ENCODE data around the gene HYAL3. TPM values are rescaled to one million over a fixed set of nuclear protein-coding genes. Genes with fewer than 3 reads are reported as not detected.
A peak's percentile ranks its signal among the peaks of the same experiment; 100 is the strongest.

HYAL3 gene
- total and polyA plus RNA-seq, 2 of the 13 experiments (the other 11 are each of a cell fraction or from before 2014, with no cell fraction given), result 5.5 to 10.4 TPM

GRCh38 chr3:50337175-50337861 lies 38.1 kb upstream of the HYAL3 start (continued):
- TF ChIP-seq, protein P1, sequence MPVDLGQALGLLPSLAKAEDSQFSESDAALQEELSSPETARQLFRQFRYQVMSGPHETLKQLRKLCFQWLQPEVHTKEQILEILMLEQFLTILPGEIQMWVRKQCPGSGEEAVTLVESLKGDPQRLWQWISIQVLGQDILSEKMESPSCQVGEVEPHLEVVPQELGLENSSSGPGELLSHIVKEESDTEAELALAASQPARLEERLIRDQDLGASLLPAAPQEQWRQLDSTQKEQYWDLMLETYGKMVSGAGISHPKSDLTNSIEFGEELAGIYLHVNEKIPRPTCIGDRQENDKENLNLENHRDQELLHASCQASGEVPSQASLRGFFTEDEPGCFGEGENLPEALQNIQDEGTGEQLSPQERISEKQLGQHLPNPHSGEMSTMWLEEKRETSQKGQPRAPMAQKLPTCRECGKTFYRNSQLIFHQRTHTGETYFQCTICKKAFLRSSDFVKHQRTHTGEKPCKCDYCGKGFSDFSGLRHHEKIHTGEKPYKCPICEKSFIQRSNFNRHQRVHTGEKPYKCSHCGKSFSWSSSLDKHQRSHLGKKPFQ (CRISPR knock-in tag; IDR thresholded peaks at IDR 0.05; ENCODE audit: insufficient replicate concordance), result peak; percentile 88
- peak; percentile 69; the same call in 1 of the 2 replicates for TF ChIP-seq ZFP37 (CRISPR knock-in tag; IDR thresholded peaks at IDR 0.05; ENCODE audit: borderline replicate concordance)
- 0 out of 2 replicates have a peak, but pooled peaks have one; percentile 4 for TF ChIP-seq GPN1 (CRISPR knock-in tag; IDR thresholded peaks at IDR 0.05; ENCODE audit: borderline replicate concordance)
- no peak for TF ChIP-seq SETDB1 (CRISPR knock-in tag; IDR thresholded peaks at IDR 0.05; ENCODE audit: borderline replicate concordance)
- peak; percentile 36 for TF ChIP-seq TBL1XR1 (IDR thresholded peaks at IDR 0.05; ENCODE audit: borderline replicate concordance, low read length, partially characterized antibody)
- no peak; the same call in 1 of the 2 replicates for TF ChIP-seq MTF1 (CRISPR knock-in tag; IDR thresholded peaks at IDR 0.05)
- peak; percentile 41; the same call in 1 of the 2 replicates for TF ChIP-seq GATAD2A (CRISPR knock-in tag; IDR thresholded peaks at IDR 0.05)
- no peak for TF ChIP-seq STAG1 (CRISPR knock-in tag; IDR thresholded peaks at IDR 0.05)
- TF ChIP-seq ZNF691 (CRISPR knock-in tag; IDR thresholded peaks at IDR 0.05; ENCODE audit: borderline replicate concordance, low read depth), result 0 out of 2 replicates have a peak, but pooled peaks have one; percentile 73
- TF ChIP-seq TRAFD1 (CRISPR knock-in tag; IDR thresholded peaks at IDR 0.05; ENCODE audit: borderline replicate concordance), result no peak
- peak; percentile 91 for TF ChIP-seq HNRNPLL (IDR thresholded peaks at IDR 0.05; ENCODE audit: low read depth, low read length, poor library complexity, severe bottlenecking)
- TF ChIP-seq, protein P2, sequence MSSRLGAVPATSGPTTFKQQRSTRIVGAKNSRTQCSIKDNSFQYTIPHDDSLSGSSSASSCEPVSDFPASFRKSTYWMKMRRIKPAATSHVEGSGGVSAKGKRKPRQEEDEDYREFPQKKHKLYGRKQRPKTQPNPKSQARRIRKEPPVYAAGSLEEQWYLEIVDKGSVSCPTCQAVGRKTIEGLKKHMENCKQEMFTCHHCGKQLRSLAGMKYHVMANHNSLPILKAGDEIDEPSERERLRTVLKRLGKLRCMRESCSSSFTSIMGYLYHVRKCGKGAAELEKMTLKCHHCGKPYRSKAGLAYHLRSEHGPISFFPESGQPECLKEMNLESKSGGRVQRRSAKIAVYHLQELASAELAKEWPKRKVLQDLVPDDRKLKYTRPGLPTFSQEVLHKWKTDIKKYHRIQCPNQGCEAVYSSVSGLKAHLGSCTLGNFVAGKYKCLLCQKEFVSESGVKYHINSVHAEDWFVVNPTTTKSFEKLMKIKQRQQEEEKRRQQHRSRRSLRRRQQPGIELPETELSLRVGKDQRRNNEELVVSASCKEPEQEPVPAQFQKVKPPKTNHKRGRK (CRISPR knock-in tag; IDR thresholded peaks at IDR 0.05), result no peak
- TF ChIP-seq ERF (CRISPR knock-in tag; IDR thresholded peaks at IDR 0.05), result peak; percentile 65; the same call in 1 of the 2 replicates
- TF ChIP-seq HCFC1 (IDR thresholded peaks at IDR 0.05; ENCODE audit: low read depth, low read length), result peak; percentile 26; the same call in 1 of the 2 replicates
- TF ChIP-seq ZNF788 (CRISPR knock-in tag; IDR thresholded peaks at IDR 0.05; ENCODE audit: borderline replicate concordance), result peak; percentile 42; the same call in 1 of the 2 replicates
- peak; percentile 92 for TF ChIP-seq ZC3H13 (CRISPR knock-in tag; IDR thresholded peaks at IDR 0.05)
- peak; percentile 49; the same call in 1 of the 2 replicates for TF ChIP-seq KDM2A (CRISPR knock-in tag; IDR thresholded peaks at IDR 0.05; ENCODE audit: borderline replicate concordance, low read depth)
- 0 out of 2 replicates have a peak, but pooled peaks have one; percentile 27 for TF ChIP-seq ZNF101 (CRISPR knock-in tag; IDR thresholded peaks at IDR 0.05; ENCODE audit: borderline replicate concordance, low read depth)
- TF ChIP-seq KLF11 (CRISPR knock-in tag; IDR thresholded peaks at IDR 0.05), result no peak
- no peak for TF ChIP-seq ZNF3 (CRISPR knock-in tag; IDR thresholded peaks at IDR 0.05)
